Breast epithelium (tissue), 4 donors: ENCODE data around the gene STXBP4. TPM values are rescaled to one million over a fixed set of nuclear protein-coding genes. Genes with fewer than 3 reads are reported as not detected.

Source experiments
- DNase-seq, 2 donors: peaks; one replicate each; pipeline ENCODE4 v3.0.0-alpha.2; 2019; ENCODE audit warnings: low spot score in 2 of 2
- H3K27ac ChIP-seq, 2 donors: fragments of 200-600 bp; sonication (generic) in 1 of 2; one replicate each; pipeline ENCODE4 v1.5.1; 2016 to 2019; ENCODE audit warnings: mild to moderate bottlenecking in 1 of 2
- H3K27me3 ChIP-seq, 2 donors: fragments of 200-600 bp; sonication (generic) in 1 of 2; one replicate each; pipeline versions ENCODE4 v1.5.1 to v1.6.0; 2017 to 2019; ENCODE audit warnings: control low read depth in 1 of 2, mild to moderate bottlenecking in 1 of 2
- H3K36me3 ChIP-seq: fragments of 200-600 bp; one replicate; pipeline ENCODE4 v1.5.1; 2019
- H3K4me1 ChIP-seq, 2 donors: fragments of 200-600 bp; sonication (generic); one replicate each; pipeline ENCODE4 v1.5.1; 2016 to 2019; ENCODE audit warnings: control low read depth in 1 of 2
- H3K4me3 ChIP-seq, 3 donors: fragments of 200-600 bp; sonication (generic); 1 replicate in 2 of 3; 2 replicates in 1 of 3; pipeline ENCODE4 v1.5.1; 2016 to 2019; ENCODE audit warnings: mild to moderate bottlenecking in 3 of 3, moderate library complexity in 2 of 3
- H3K9me3 ChIP-seq, 2 donors: fragments of 200-600 bp; sonication (generic) in 1 of 2; one replicate each; pipeline ENCODE4 v1.5.1; 2016 to 2019; ENCODE audit warnings: control low read depth in 1 of 2
- POLR2A ChIP-seq: fragments of 450-650 bp; IDR thresholded peaks from one replicate; pipeline ENCODE4 v1.6.1; 2016; ENCODE audit warnings: antibody characterized with exemption, mild to moderate bottlenecking, moderate library complexity
- POLR2AphosphoS5 ChIP-seq, 3 donors: sonication (generic); formaldehyde crosslinking; IDR thresholded peaks; one replicate each; pipeline ENCODE4 v1.6.1; 2017; ENCODE audit warnings: antibody characterized with exemption in 3 of 3
- intact Hi-C: fragments of 100-400 bp; cut with DNase I; formaldehyde crosslinking; loops from one replicate; pipeline ENCODE4 v1.15.1; 2023; ENCODE audit warnings: low total_unique reads
- total RNA-seq, 3 donors: library from RNA; depleted of rRNA; stranded (reverse); fragments of >200 nt; gene quantifications; one replicate each; pipeline ENCODE4 v1.1.0, GENCODE V29; 2016
- TF ChIP-seq, protein P1 (sequence below), 3 donors: fragments of 450-650 bp; IDR thresholded peaks; one replicate each; pipeline ENCODE4 v1.5.1; 2016 to 2017; ENCODE audit warnings: antibody characterized with exemption in 3 of 3, mild to moderate bottlenecking in 3 of 3, moderate library complexity in 3 of 3

Gene STXBP4
- total RNA-seq, 3 donors from 2014 or later, result 10.4 to 29.2 (median 20.2) TPM

DNA sequence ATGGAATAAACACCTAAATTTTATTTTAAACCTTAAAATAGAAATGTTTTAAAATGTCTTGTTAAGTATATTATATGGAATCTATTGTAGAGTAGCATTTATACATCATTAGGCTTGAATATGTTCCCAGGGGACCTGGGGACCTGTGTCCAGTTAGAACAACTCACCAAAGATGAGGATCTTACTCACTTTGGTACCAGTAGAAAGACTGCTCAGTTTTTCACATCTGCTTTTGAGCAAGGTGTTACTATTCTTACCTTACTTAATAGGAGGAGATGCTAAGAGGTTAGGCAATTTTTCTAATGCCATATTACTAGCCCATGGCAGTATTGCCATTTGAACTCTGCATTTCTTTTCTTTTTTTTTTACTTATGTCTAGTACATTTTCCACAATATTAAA lies 14.7 kb downstream of the STXBP4 start:
- peak overlapping the region; percentile 44 to 80 for H3K27ac ChIP-seq
- intact Hi-C loops, result no loop called here
- no peaks in the 10 kb centered on the region for H3K36me3 ChIP-seq
- TF ChIP-seq POLR2AphosphoS5 (IDR thresholded peaks at IDR 0.05), result no peak
- TF ChIP-seq, protein P1, sequence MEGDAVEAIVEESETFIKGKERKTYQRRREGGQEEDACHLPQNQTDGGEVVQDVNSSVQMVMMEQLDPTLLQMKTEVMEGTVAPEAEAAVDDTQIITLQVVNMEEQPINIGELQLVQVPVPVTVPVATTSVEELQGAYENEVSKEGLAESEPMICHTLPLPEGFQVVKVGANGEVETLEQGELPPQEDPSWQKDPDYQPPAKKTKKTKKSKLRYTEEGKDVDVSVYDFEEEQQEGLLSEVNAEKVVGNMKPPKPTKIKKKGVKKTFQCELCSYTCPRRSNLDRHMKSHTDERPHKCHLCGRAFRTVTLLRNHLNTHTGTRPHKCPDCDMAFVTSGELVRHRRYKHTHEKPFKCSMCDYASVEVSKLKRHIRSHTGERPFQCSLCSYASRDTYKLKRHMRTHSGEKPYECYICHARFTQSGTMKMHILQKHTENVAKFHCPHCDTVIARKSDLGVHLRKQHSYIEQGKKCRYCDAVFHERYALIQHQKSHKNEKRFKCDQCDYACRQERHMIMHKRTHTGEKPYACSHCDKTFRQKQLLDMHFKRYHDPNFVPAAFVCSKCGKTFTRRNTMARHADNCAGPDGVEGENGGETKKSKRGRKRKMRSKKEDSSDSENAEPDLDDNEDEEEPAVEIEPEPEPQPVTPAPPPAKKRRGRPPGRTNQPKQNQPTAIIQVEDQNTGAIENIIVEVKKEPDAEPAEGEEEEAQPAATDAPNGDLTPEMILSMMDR (IDR thresholded peaks at IDR 0.05), result no peak
- TF ChIP-seq POLR2A, result no peak
- no peaks in the 10 kb centered on the region for H3K27me3 ChIP-seq
- no peak for DNase-seq
- H3K4me1 ChIP-seq, result no peaks in the 10 kb centered on the region
- H3K4me3 ChIP-seq, result no peak overlapping the region
- H3K9me3 ChIP-seq, result peaks cover 5 to 8% of the 10 kb centered on the region in 2 donors

DNA sequence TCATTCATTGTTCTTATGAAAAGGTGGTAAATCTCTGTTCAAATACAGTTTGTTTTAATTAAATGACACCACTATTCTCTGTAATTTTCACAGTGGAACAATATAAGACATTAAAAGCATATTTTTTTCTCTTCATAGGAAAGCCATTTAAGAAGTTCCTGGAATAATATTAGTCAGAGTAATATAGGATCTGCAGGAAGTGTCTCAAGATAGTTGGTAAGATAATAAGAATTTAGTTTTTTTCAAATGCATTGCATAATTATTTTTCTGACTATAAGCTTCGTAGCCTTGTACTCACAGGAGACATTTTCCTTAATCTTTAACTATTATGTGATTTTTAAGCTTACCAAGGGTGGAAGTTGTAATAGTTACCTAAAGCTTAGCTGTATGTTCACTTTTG lies 16.9 kb downstream of the STXBP4 start:
- peaks cover 2 to 5% of the 10 kb centered on the region in 2 donors for H3K9me3 ChIP-seq
- DNase-seq, result no peak
- H3K4me3 ChIP-seq, result no peak overlapping the region
- H3K36me3 ChIP-seq, result no peaks in the 10 kb centered on the region
- intact Hi-C loops, result no loop called here
- H3K27me3 ChIP-seq, result no peaks in the 10 kb centered on the region
- no peaks in the 10 kb centered on the region for H3K4me1 ChIP-seq
- H3K27ac ChIP-seq, result no peak overlapping the region
- TF ChIP-seq POLR2A (no peak), POLR2AphosphoS5 (IDR thresholded peaks at IDR 0.05) (no peak)
- TF ChIP-seq, protein P1 (IDR thresholded peaks at IDR 0.05), result no peak

- intact Hi-C loops, result no loop called here
- H3K4me1 ChIP-seq, result no peaks in the 10 kb centered on the region
- no peaks in the 10 kb centered on the region for H3K36me3 ChIP-seq
- no peaks in the 10 kb centered on the region for H3K27me3 ChIP-seq
- H3K4me3 ChIP-seq, result no peak overlapping the region
- no peaks in the 10 kb centered on the region for H3K9me3 ChIP-seq
- DNase-seq, result no peak
- no peak overlapping the region for H3K27ac ChIP-seq
- TF ChIP-seq POLR2AphosphoS5 (IDR thresholded peaks at IDR 0.05) (no peak), POLR2A (no peak)
- TF ChIP-seq, protein P1 (IDR thresholded peaks at IDR 0.05), result no peak
Measured at GRCh38 chr17:54990118-54990517, 21.6 kb downstream of the STXBP4 start.

GRCh38 chr17:54991567-54991966 lies 23.0 kb downstream of the STXBP4 start:
- intact Hi-C loops, result no loop called here
- Histone ChIP-seq H3K36me3 (no peaks in the 10 kb centered on the region), H3K27me3 (no peaks in the 10 kb centered on the region), H3K4me1 (no peaks in the 10 kb centered on the region), H3K4me3 (no peak overlapping the region), H3K9me3 (no peaks in the 10 kb centered on the region), H3K27ac (no peak overlapping the region)
- no peak for DNase-seq
- TF ChIP-seq, protein P1 (IDR thresholded peaks at IDR 0.05), result no peak
- TF ChIP-seq POLR2AphosphoS5 (IDR thresholded peaks at IDR 0.05) (no peak), POLR2A (no peak)

DNA sequence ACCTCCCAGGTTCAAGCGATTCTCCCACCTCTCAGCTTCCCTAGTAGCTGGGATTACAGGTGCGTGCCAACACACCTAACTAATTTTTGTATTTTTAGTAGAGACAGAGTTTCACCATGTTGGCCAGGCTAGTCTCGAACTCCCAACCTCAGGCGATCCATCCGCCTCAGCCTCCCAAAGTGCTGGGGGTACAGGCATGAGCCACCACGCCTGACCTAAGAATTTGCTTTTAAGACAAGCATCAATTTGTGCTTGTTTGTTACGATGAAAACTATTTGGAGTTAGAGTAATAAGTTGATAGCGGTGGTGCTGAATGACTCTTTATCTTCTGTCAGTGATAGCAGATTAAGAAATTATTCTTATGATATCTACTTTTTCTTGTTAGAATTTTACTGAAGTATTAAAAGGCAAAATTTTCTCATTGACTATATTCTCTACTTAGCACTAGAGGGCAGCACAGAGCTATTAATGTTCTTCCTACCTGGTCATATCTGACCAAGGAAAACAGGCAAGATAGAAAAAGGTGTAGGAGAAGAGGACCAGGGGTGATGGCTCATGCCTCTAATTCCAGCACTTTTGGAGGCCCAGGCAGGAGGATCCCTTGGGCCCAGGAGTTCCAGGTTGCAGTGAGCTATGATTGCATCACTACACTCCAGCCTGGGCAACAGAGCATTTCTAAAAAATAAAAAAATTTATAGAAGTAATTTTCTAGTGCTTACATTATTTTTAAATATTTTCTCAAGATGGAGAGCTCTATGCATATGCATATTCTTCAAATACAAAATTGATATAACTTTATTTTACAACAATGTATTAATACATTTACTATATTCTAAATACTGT lies 24.5 kb downstream of the STXBP4 start:
- Histone ChIP-seq H3K4me3 (no peak overlapping the region), H3K9me3 (no peaks in the 10 kb centered on the region), H3K36me3 (no peaks in the 10 kb centered on the region), H3K4me1 (no peaks in the 10 kb centered on the region), H3K27me3 (no peaks in the 10 kb centered on the region), H3K27ac (no peak overlapping the region)
- TF ChIP-seq, protein P1 (IDR thresholded peaks at IDR 0.05), result peak in 2 of 3 donors; percentile 63 to 65
- TF ChIP-seq POLR2AphosphoS5 (IDR thresholded peaks at IDR 0.05) (no peak), POLR2A (no peak)
- intact Hi-C loops, result no loop called here
- no peak for DNase-seq
